Lung (tissue), 12 donors: ENCODE results near the gene MISP3. TPM values are rescaled to one million over a fixed set of nuclear protein-coding genes. Genes with fewer than 3 reads are reported as not detected.

Experiments used
- ATAC-seq: fragments of 200-7000 bp; cut with Tn5 transposase; one replicate; pipeline ENCODE4 v1.9.1; 2020; ENCODE audit warnings: moderate number of reproducible peaks; ENCODE audit not compliant: insufficient read depth, low FRiP score
- DNase-seq, 3 donors: peaks; one replicate each; pipeline ENCODE4 v3.0.0-alpha.2; 2013 to 2017
- H3K27ac ChIP-seq, 2 donors: one replicate each; pipeline ENCODE4 v1.5.1; 2013; ENCODE audit warnings: mild to moderate bottlenecking in 2 of 2, moderate library complexity in 2 of 2, control low read depth in 1 of 2, inconsistent platforms in 1 of 2, low read depth in 1 of 2, low read length in 1 of 2
- H3K27me3 ChIP-seq, 3 donors: one replicate each; pipeline ENCODE4 v1.5.1; 2013; ENCODE audit warnings: low read length in 2 of 3; ENCODE audit not compliant: control insufficient read depth in 3 of 3, insufficient read depth in 3 of 3
- H3K36me3 ChIP-seq, 4 donors: one replicate each; pipeline ENCODE4 v1.5.1; 2013; ENCODE audit warnings: low read length in 4 of 4, mild to moderate bottlenecking in 1 of 4, moderate library complexity in 1 of 4; ENCODE audit not compliant: control insufficient read depth in 4 of 4, insufficient read depth in 4 of 4
- H3K4me1 ChIP-seq, 5 donors: one replicate each; pipeline ENCODE4 v1.5.1; 2013; ENCODE audit warnings: low read length in 5 of 5, mild to moderate bottlenecking in 2 of 5, moderate library complexity in 1 of 5; ENCODE audit not compliant: control insufficient read depth in 5 of 5, insufficient read depth in 5 of 5
- H3K4me3 ChIP-seq: one replicate; pipeline ENCODE4 v1.5.1; 2013; ENCODE audit warnings: mild to moderate bottlenecking, control low read depth, moderate library complexity
- H3K9ac ChIP-seq, 2 donors: one replicate each; pipeline ENCODE4 v1.5.1; 2013; ENCODE audit warnings: low read length in 2 of 2, control low read depth in 1 of 2; ENCODE audit not compliant: insufficient read depth in 1 of 2
- H3K9me3 ChIP-seq, 4 donors: one replicate each; pipeline ENCODE4 v1.5.1; 2013; ENCODE audit warnings: low read length in 3 of 4, mild to moderate bottlenecking in 1 of 4, moderate library complexity in 1 of 4; ENCODE audit not compliant: control insufficient read depth in 4 of 4, insufficient read depth in 3 of 4
- WGBS, 2 donors: extraction: QIAGEN DNeasy Blood & Tissue Kit; methylation state at CpG; one replicate each; pipeline ENCODE4 v1.1.7; 2013; 5-methylcytosine and 5-hydroxymethylcytosine counted together
- polyA plus RNA-seq, 2 donors: library from polyadenylated mRNA; stranded (reverse); fragments of 200-250 nt; gene quantifications; one replicate each; pipeline ENCODE4 v1.2.1, GENCODE V29; 2013
- total RNA-seq, 2 donors: library from RNA; depleted of rRNA in 1 of 2; stranded (reverse); fragments of >200 nt in 1 of 2; gene quantifications; one replicate each; pipeline ENCODE4 v1.2.1, GENCODE V29; 2014 to 2021
- TF ChIP-seq, protein P1 (sequence below): IDR thresholded peaks from 2 replicates; pipeline ENCODE4 v1.5.1; 2012; ENCODE audit warnings: mild to moderate bottlenecking; ENCODE audit errors: control extremely low read depth, extremely low read depth
- donor health status: control.
- donor health status: control.
- donor health status: Bipolar disorder and iron deficiency.
- donor health status: healthy.
- donor health status: DM: yes; HTN: yes; CAD: no.

Gene MISP3
- total and polyA plus RNA-seq, 4 donors = 3.5 to 11.2 (median 7.4) TPM

DNA sequence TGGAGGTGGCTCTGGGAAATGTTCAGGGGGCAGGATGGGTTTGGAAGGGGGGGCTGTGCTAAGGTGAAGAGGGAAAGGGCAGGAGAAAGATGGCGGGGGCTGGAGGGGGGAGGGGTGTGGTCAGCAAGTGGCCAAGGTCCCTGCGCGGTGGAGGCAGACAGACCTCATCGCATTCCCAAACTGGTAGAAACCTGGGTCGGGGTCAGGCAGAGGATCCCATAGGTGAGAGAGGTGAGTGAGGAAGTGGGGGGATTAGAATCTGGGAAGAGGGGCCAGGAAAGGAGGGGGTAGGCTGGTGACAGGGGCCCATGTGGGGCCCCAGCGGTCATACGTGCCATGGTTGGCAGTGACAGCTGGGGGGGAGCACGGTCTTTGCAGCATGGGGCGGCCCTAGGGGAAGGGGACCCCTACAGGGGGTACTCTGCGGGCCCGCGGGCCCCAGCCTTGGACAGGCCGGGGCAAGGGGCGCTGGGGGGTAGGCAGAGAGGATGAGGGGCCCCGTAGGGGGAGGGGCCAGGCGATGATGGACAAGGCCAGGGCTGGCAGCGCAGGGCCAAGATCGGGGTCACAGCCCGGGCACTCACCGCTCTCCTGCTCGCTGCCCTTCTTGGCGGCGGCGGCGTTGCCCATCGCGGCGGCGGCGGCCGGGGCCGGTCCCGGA is 44.5 kb downstream of the MISP3 start:
- no peak for ATAC-seq
- DNase-seq = peak in 1 of 3 donors; percentile 25
- Histone ChIP-seq H3K9ac (peak overlapping the region in 1 of 2 donors; percentile 81), H3K4me1 (peaks cover 16 to 49% (median 25%) of the 10 kb centered on the region in 5 donors), H3K27ac (peak overlapping the region; percentile 75 to 92), H3K4me3 (peak overlapping the region; percentile 84), H3K36me3 (peaks cover 0 to 2% (median 0%) of the 10 kb centered on the region in 4 donors), H3K27me3 (no peaks in the 10 kb centered on the region), H3K9me3 (no peaks in the 10 kb centered on the region)
- 1% methylated on average over 20 to 33 of the region's 33 CpGs for WGBS, 2 donors
- TF ChIP-seq, protein P1, sequence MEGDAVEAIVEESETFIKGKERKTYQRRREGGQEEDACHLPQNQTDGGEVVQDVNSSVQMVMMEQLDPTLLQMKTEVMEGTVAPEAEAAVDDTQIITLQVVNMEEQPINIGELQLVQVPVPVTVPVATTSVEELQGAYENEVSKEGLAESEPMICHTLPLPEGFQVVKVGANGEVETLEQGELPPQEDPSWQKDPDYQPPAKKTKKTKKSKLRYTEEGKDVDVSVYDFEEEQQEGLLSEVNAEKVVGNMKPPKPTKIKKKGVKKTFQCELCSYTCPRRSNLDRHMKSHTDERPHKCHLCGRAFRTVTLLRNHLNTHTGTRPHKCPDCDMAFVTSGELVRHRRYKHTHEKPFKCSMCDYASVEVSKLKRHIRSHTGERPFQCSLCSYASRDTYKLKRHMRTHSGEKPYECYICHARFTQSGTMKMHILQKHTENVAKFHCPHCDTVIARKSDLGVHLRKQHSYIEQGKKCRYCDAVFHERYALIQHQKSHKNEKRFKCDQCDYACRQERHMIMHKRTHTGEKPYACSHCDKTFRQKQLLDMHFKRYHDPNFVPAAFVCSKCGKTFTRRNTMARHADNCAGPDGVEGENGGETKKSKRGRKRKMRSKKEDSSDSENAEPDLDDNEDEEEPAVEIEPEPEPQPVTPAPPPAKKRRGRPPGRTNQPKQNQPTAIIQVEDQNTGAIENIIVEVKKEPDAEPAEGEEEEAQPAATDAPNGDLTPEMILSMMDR = no peak

DNA sequence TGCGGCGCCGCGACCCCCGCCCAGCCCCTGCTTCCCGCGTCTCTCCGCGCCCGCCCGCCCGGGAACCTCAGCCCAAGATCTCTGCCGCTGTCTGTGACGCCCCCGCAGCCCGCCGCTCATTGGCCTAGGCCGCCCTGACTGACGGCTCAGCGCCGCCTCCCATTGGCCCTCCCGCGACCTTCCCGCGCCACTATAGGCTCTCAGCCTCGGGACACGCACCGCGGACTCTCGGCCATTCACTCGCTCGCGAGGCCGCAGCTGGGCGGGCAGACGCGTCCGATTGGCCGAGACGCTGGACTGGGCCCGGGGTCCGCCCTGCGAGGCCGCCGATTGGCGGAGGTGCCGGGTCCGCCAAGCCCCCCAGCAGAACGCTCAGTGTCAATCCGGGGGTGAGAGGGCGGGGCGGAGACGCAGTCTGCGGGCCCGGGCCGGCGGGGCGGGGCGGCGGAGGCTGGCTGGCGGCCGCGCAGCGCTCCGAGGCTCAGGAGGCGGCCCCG is 45.1 kb downstream of the MISP3 start, which contains the start of gene PRKACA:
Gene PRKACA, minus strand, starts transcription at position 95 of the 497 bp plus-strand sequence. CDS start 215 bp downstream, outside the sequence.
- peak within 1 kb of the TSS; percentile 84 for H3K4me3 ChIP-seq
- peak; percentile 99 to 100 (median 99) for DNase-seq
- H3K4me1 ChIP-seq = peaks cover 9 to 45% (median 25%) of the 10 kb centered on the region in 5 donors
- H3K36me3 ChIP-seq = peaks cover 0 to 2% (median 0%) of the 10 kb centered on the region in 4 donors
- H3K9me3 ChIP-seq = no peaks in the 10 kb centered on the region
- H3K27me3 ChIP-seq = no peaks in the 10 kb centered on the region
- WGBS, 2 donors = 0% methylated on average over 41 to 67 of the region's 67 CpGs
- TF ChIP-seq, protein P1 = no peak
- peak; percentile 95 for ATAC-seq
- H3K27ac ChIP-seq = peak within 1 kb of the TSS; percentile 95
- peak within 1 kb of the TSS; percentile 37 to 81 for H3K9ac ChIP-seq

GRCh38 chr19:14118165-14119051 is 45.8 kb downstream of the MISP3 start:
- TF ChIP-seq, protein P1 = no peak
- ATAC-seq = peak; percentile 8
- H3K4me1 ChIP-seq = peaks cover 6 to 38% (median 19%) of the 10 kb centered on the region in 5 donors
- peak overlapping the region; percentile 95 for H3K27ac ChIP-seq
- peaks cover 0 to 2% (median 0%) of the 10 kb centered on the region in 4 donors for H3K36me3 ChIP-seq
- no peaks in the 10 kb centered on the region for H3K9me3 ChIP-seq
- 2% methylated on average over 55 to 61 of the region's 61 CpGs for WGBS, 2 donors
- H3K27me3 ChIP-seq = no peaks in the 10 kb centered on the region
- H3K9ac ChIP-seq = peak overlapping the region; percentile 37 to 67
- H3K4me3 ChIP-seq = no peak overlapping the region
- peak; percentile 63 to 77 (median 66) for DNase-seq
